Stimulated activated effector memory CD8-positive, alpha-beta T cell treated with anti-CD3 and anti-CD28 coated beads, Interleukin-12 subunit alpha, Interleukin-12 subunit beta, amount 100 ng/mL, for 72 hours (primary cell): ENCODE data around the gene ASF1A.
A peak's percentile ranks its signal among the peaks of the same experiment; 100 is the strongest.

ENCODE experiments used
- ATAC-seq: fragments of 150-1000 bp; cut with Tn5 transposase; 2 replicates; pipeline ENCODE4 v1.10.0; 2021
- DNase-seq, 2 donors: peaks; one replicate each; pipeline ENCODE4 v3.0.0; 2021 to 2022; ENCODE audit warnings: low spot score in 2 of 2
- H3K27ac Mint-ChIP-seq: one replicate; pipeline ENCODE4 v1.8.0; 2022; ENCODE audit warnings: mild to moderate bottlenecking, mixed read lengths
- H3K36me3 Mint-ChIP-seq: one replicate; pipeline ENCODE4 v1.8.0; 2022; ENCODE audit warnings: mild to moderate bottlenecking, mixed read lengths
- H3K4me1 Mint-ChIP-seq: one replicate; pipeline ENCODE4 v1.8.0; 2022; ENCODE audit warnings: mixed read lengths
- H3K4me3 Mint-ChIP-seq: one replicate; pipeline ENCODE4 v1.8.0; 2022; ENCODE audit warnings: mild to moderate bottlenecking, mixed read lengths
- H3K9me3 Mint-ChIP-seq: one replicate; pipeline ENCODE4 v1.8.0; 2022; ENCODE audit warnings: mixed read lengths

ASF1A gene

DNA sequence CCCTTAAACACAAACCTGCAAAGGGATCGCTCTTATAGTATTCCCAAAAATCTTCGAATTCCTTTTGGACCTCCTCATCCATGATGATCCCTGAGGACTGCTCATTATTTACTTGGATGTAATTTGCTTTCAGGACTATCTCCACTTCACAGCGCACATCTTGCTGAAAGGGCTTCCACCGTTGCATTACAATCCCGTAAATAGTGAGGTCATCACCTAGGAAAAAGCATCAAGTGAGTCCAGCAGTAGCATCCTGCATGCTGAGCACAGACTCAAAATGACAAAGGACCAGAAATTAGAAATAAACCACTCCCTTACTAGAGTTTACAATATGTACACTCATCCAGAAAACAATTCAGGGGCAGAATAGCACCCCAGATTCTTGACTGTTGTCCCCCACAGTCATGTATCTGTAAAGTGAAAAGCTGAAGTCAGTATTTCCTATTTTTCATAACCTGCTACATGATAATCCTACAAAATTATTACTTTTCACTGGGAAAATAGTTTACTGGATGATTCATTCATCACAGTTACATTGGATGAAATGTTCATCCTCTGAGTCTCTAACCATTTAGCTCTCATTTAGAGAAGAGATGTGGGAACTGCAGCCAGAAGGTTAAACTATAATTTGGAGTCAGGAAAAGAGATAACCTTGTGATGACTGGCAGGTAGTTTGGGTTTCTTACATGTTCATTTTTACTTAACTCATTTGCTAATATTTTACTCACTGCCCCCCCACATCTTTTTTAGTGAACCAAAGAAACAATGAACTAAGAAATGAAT lies 23.8 kb downstream of the ASF1A start:
- Mint-ChIP-seq H3K9me3 (no peaks in the 10 kb centered on the region), H3K27ac (peak overlapping the region; percentile 76), H3K4me3 (no peak overlapping the region), H3K4me1 (no peaks in the 10 kb centered on the region), H3K36me3 (peaks cover 81% of the 10 kb centered on the region)
- ATAC-seq (no peak), DNase-seq (no peak)

DNA sequence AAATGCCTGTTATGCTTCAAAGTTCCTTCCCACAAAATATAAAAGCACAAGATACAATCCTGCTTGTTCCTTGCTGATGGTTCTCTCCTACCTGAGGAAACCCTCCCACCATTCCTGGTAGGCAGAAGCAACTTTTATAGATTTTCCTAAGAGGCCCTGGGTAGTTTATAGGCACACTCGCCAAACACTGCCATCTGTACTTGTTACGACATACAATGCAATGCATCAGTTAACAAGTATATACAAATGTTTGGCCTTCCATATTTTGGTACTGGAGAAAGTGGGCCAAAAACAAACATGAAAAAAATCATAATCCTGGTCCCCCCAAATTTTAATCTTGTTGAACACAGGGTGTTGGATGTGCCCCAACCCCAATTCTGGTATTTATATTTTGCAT lies 24.4 kb downstream of the ASF1A start:
- no peak overlapping the region for H3K4me3 Mint-ChIP-seq
- H3K36me3 Mint-ChIP-seq, result peaks cover 81% of the 10 kb centered on the region
- H3K9me3 Mint-ChIP-seq, result no peaks in the 10 kb centered on the region
- H3K4me1 Mint-ChIP-seq, result no peaks in the 10 kb centered on the region
- no peak for DNase-seq
- peak overlapping the region; percentile 76 for H3K27ac Mint-ChIP-seq
- no peak for ATAC-seq

DNA sequence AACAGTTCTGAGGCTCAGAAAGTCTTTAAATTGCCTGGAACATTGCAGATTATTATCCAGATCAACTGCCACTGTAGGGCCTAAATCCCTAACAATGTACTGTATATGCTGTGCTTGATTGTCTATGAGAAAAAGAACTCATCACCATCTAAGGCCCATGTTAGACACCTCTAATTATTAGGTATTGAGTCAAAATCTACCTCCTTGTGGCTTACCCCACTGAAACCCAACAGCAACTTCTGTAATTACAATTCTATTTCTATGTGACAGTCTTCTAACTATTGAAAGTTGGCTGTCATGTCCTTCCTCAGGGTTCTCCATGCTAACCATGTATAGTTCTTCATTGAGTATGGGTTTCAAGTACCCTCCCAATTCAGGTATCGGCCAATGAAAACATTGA lies 27.1 kb downstream of the ASF1A start:
- Mint-ChIP-seq H3K36me3 (peaks cover 91% of the 10 kb centered on the region), H3K4me3 (no peak overlapping the region), H3K27ac (no peak overlapping the region), H3K4me1 (peaks cover 2% of the 10 kb centered on the region), H3K9me3 (no peaks in the 10 kb centered on the region)
- ATAC-seq (peak; percentile 24), DNase-seq (no peak)

DNA sequence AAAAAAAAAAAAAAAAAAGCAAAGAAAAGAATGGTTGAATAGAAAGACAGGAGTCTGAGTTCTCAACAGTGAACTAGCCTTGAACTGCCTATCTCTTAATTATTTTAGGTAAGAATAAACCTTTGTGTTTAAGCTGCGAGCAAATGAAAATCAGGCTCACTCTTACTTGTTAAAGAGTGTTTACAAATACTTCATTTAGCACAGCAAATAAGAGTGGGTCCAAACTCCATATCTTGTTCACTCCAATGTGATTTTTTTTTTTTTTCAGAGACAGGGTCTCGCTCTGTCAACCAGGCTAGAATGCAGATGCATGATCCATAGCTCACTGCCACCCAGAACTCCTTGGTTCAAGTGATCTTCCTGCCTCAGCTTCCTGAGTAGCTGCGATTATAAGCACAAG lies 29.1 kb downstream of the ASF1A start:
- Mint-ChIP-seq H3K36me3 (peaks cover 90% of the 10 kb centered on the region), H3K9me3 (no peaks in the 10 kb centered on the region), H3K4me1 (peaks cover 4% of the 10 kb centered on the region), H3K27ac (no peak overlapping the region), H3K4me3 (no peak overlapping the region)
- DNase-seq, result no peak
- ATAC-seq, result no peak

DNA sequence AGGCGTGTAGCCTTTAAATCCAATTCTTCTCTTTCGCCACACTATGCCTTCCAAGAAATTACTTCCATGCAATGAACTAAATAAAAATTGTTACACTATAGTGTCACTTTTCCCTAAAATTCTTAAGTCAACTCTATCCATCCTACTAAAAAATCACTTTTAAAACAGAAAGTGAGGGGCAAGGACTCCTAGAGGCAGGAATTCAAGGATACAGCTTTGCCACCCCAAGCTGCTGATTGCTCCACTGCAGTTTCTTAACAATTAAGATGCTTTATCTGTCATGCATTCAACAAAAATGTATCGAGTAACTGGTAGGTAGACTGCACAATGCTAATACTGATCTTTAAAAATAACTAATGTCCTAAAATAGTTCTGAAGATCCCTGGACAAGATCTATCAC lies 36.7 kb downstream of the ASF1A start:
- DNase-seq, result no peak
- Mint-ChIP-seq H3K4me3 (no peak overlapping the region), H3K27ac (no peak overlapping the region), H3K4me1 (peaks cover 13% of the 10 kb centered on the region), H3K36me3 (peaks cover 85% of the 10 kb centered on the region), H3K9me3 (no peaks in the 10 kb centered on the region)
- ATAC-seq, result no peak

DNA sequence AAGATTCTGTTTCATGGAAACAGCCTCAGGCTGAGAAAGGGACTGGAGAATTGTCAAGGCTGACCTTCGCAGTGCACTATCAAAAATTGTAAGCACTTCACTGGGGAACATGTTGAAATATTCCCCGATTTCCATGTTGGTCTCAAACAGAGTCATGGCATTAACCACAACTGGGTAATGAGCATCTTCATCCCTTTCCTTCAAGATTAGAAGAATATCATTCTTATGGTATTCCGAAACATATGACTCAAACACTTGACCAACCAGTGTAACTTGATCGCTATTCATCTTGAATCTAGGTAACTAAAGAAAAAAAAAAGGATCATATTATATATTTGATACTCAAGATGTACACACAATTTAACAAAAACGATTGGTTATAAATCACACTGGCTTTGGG lies 37.5 kb downstream of the ASF1A start:
- H3K9me3 Mint-ChIP-seq, result no peaks in the 10 kb centered on the region
- H3K4me3 Mint-ChIP-seq, result no peak overlapping the region
- H3K36me3 Mint-ChIP-seq, result peaks cover 77% of the 10 kb centered on the region
- ATAC-seq (no peak), DNase-seq (no peak)
- H3K27ac Mint-ChIP-seq, result no peak overlapping the region
- peaks cover 17% of the 10 kb centered on the region for H3K4me1 Mint-ChIP-seq

DNA sequence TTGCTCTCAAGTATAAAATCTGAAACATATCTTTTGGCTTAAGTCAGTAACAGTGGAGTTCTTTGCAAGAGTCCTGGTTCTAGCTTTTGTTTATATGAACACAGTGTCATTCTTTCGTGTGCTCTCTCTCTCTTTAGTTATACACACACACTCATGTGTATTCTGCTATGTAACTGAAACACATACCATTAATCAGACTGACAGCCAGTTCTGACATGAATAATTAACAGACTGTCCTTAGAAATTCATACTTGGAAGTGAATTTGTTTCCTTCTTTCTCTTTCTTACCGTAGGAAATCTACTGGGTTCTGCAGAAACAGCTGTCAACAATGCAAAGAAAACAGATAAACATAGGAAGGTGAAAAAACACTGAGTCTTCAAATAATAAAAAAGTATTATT lies 38.5 kb downstream of the ASF1A start:
- DNase-seq, result no peak
- Mint-ChIP-seq H3K36me3 (peaks cover 69% of the 10 kb centered on the region), H3K9me3 (peaks cover 3% of the 10 kb centered on the region), H3K4me1 (peaks cover 25% of the 10 kb centered on the region), H3K4me3 (no peak overlapping the region), H3K27ac (no peak overlapping the region)
- ATAC-seq, result no peak

DNA sequence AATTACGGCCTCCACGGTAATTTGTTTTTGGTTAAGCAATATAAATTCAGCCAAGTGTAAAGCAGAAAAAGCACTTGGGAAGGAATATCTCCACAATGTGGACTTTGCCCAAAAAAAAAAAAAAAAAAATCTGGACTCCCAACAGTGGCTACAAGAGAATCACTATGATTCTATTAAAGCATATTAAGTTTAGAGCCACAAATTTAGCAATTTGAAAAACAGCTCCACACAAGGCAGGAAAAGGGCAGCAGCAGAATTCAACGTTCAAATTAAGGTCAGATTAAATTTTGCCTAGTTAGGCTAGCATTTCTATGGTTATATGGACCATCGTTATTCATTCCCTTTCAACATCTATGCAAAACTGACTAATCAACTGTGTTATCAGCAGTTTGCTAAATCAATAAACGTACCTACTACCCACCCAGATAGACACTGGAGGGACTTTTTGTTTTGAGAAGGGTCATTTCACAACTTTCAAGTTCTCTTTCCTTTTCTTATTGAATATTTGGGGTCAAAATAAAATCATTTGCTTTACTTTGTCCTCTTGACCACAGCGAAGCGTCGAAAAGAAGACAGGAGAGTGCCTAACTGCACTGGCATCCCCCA lies 40.0 kb downstream of the ASF1A start:
- peak overlapping the region; percentile 94 for H3K27ac Mint-ChIP-seq
- H3K4me3 Mint-ChIP-seq, result peak overlapping the region; percentile 84
- peaks cover 54% of the 10 kb centered on the region for H3K36me3 Mint-ChIP-seq
- peaks cover 25% of the 10 kb centered on the region for H3K4me1 Mint-ChIP-seq
- peaks cover 3% of the 10 kb centered on the region for H3K9me3 Mint-ChIP-seq
- no peak for ATAC-seq
- DNase-seq, result no peak

DNA sequence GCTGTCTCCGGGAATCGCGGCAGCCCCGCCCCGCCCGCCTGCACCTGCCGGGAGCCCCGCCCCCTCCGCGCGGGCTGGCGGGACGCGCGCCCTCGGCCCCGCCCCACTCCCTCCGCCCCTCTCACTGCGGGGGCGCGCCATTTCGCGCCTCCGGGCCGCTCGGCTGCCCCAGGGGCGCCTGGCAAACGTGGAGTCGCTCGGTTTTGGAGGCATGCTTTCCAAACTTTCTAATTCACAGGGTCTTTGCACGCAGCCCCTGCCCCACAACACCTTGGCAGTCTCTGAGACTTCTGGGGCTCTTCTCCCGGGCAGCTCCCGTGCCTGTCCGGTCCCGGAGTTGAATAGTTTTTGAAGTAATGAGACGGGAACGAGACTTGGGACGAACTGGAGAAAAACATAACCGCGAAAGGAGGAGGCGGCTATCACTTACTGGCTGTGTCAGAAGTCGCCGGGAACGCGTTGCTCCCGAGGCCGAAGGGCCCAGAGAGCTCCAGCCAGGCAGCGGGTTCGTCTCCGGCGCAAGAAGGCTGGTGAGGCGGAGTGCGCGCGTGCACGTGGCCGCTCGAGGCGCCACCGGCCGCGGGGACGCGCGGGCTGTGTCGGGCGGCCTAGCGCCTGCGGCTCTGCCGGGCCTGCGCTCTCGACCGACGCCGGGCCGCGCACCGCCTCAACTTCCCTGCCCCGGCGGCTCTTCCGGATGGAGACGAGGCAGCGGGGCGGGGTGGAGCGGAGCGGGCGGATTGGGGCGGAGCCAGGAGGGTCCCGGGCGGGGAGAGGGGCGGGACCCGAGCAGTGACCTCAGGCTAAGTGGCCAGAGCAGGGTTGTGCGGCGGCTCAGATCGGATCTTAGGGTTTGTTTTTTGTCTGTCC lies 40.7 kb downstream of the ASF1A start, which contains the start of gene MCM9:
Gene MCM9, minus strand, starts transcription at position 699 of the 870 bp plus-strand sequence. CDS start 3,436 bp downstream, outside the sequence.
- ATAC-seq (peak; percentile 98), DNase-seq (peak; percentile 83 to 91)
- peaks cover 50% of the 10 kb centered on the region for H3K36me3 Mint-ChIP-seq
- H3K9me3 Mint-ChIP-seq, result peaks cover 3% of the 10 kb centered on the region
- H3K27ac Mint-ChIP-seq, result peak within 1 kb of the TSS; percentile 94
- peaks cover 25% of the 10 kb centered on the region for H3K4me1 Mint-ChIP-seq
- H3K4me3 Mint-ChIP-seq, result peak within 1 kb of the TSS; percentile 84

DNA sequence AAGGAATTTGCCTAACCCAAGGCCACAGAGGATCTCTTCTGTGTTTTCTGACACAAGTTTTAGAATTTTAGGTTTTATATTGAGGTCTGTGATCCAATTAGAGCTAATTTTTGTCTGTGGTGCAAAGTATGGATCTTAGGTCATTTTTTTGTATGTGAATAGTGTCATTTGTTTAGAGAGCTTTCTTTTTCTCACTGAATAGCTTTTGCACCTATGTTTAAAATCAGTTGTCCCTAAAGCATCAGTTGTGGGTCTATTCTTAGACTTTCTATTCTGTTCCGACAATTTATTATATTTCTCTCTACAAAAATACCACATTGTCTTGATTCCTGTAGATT lies 41.3 kb downstream of the ASF1A start:
- peak overlapping the region; percentile 84 for H3K4me3 Mint-ChIP-seq
- no peak for ATAC-seq

DNA sequence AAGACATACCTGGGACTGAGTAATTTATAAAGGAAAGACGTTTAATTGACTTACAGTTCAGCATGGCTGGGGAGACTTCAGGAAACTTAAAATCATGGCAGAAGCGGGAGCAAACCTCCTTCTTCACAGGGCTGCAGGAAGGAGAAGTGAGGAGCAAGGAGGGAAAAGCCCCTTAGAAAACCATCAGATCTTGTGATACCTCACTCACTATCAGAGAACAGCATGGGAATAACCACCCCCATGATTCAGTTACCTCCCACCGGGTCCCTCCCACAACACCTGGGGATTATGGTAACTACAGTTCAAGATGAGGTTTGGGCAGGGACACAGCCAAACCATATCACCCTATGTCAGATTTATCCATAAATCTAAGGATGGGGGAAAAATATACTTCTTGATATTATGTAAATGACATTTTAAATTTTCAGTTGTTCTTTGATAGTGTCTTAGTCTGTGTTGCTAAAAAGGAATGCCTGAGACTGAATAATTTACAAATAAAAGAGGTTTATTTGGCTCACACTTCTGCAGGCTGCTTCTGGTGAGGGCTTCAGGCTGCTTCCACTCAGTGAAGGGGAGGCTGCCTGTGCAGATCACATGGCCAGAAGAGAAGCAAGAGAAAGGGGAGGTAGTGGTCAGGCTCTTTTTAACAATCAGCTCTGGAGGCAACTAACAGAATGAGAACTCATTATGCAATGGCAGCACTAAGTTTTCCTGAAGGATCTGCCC lies 42.2 kb downstream of the ASF1A start:
- H3K4me3 Mint-ChIP-seq, result peak overlapping the region; percentile 84
- H3K9me3 Mint-ChIP-seq, result peaks cover 3% of the 10 kb centered on the region

More for the DNA sequence above, 41.3 kb downstream of the ASF1A start:
- peaks cover 25% of the 10 kb centered on the region for H3K4me1 Mint-ChIP-seq
- H3K27ac Mint-ChIP-seq, result peak overlapping the region; percentile 94
- no peak for DNase-seq
- peaks cover 44% of the 10 kb centered on the region for H3K36me3 Mint-ChIP-seq
- peaks cover 3% of the 10 kb centered on the region for H3K9me3 Mint-ChIP-seq

DNA sequence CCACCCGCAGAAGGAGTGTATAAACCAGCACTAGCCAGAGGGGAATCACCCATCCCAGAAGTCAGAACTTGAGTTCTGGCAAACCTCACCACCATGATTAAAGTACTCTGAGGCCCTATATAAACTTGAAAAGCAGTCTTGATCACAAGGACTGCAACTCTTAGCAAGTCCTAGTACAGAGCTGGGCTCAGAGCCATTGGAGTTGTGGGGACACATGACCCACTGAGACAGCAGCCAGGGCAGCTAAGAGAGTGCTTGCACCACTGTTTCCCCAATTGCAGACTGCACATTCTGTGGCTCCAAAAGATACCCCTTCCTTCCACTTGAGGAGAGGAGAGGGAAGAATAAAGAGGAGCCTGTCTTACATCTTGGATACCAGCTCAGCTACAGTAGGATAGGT lies 45.7 kb downstream of the ASF1A start:
- no peak for ATAC-seq

More for the DNA sequence above, 42.2 kb downstream of the ASF1A start:
- DNase-seq (no peak), ATAC-seq (no peak)
- Mint-ChIP-seq H3K27ac (no peak overlapping the region), H3K4me1 (peaks cover 25% of the 10 kb centered on the region), H3K36me3 (peaks cover 35% of the 10 kb centered on the region)

DNA sequence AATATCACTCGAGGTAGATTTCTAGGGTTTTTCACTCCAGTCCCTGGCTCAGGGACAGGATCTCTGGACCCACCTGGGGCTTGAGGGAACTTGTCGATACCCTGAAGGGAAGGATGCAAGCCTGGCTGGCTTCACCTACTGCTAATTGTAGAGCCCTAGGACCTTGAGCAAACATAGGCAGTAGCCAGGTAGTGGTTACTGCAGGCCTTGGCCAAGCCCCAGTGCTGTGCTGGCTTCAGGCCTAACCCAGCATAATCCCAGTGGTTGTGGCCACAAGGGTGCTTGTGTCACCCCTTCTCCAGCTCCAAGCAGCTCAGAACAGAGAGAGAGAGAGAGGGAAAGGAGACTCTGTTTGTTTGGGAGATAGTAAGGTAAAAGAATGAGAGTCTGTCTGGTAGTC lies 46.8 kb downstream of the ASF1A start:
- ATAC-seq (no peak), DNase-seq (no peak)
- H3K36me3 Mint-ChIP-seq, result no peaks in the 10 kb centered on the region
- H3K27ac Mint-ChIP-seq, result no peak overlapping the region
- H3K4me1 Mint-ChIP-seq, result peaks cover 15% of the 10 kb centered on the region
- H3K4me3 Mint-ChIP-seq, result no peak overlapping the region
- peaks cover 31% of the 10 kb centered on the region for H3K9me3 Mint-ChIP-seq

More for the DNA sequence above, 45.7 kb downstream of the ASF1A start:
- Mint-ChIP-seq H3K4me3 (no peak overlapping the region), H3K36me3 (peaks cover 1% of the 10 kb centered on the region), H3K4me1 (peaks cover 18% of the 10 kb centered on the region), H3K9me3 (peaks cover 23% of the 10 kb centered on the region), H3K27ac (no peak overlapping the region)
- DNase-seq, result no peak

DNA sequence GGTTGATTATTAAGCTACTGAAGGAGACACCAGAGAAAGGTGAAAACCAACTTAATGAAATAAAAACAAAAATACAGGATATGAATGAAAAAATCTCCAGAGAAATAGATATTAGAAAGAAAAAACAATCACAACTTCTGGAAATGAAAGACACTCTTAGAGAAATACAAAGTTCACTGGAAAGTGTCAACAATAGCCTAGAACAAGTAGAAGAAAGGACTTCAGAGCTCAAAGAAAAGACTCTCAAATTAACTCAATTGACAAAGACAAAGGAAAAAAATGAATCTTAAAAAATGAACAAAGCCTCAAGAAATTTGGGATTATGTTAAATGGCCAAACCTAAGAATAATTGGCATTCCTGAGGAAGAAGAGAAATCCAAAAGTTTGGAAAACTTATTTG lies 51.3 kb downstream of the ASF1A start:
- Mint-ChIP-seq H3K27ac (no peak overlapping the region), H3K4me3 (no peak overlapping the region), H3K36me3 (no peaks in the 10 kb centered on the region), H3K9me3 (peaks cover 33% of the 10 kb centered on the region), H3K4me1 (no peaks in the 10 kb centered on the region)
- ATAC-seq (no peak), DNase-seq (no peak)

DNA sequence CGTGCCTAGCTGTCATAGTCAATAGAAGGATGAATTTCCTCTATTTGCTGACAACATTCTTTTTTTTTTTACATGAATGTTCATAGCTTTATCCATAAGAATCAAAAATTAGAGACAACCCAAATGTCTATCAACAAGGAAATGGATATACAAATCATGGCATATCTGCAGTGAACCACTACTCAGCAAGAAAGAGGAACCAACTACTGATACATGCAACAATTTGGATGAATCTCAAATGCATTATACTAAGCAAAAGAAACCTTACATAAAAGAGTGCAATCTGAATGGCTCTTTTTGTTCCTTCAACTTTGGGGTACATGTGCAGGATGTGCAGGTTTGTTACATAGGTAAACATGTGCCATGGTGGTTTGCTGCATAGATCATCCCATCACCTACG lies 58.7 kb downstream of the ASF1A start:
- no peak overlapping the region for H3K4me3 Mint-ChIP-seq
- H3K4me1 Mint-ChIP-seq, result no peaks in the 10 kb centered on the region
- no peaks in the 10 kb centered on the region for H3K36me3 Mint-ChIP-seq
- no peaks in the 10 kb centered on the region for H3K9me3 Mint-ChIP-seq
- DNase-seq (no peak), ATAC-seq (no peak)
- H3K27ac Mint-ChIP-seq, result no peak overlapping the region
